ENCODE data around the gene ZNF750.

- no peak for TF ChIP-seq POLR2A (IDR thresholded peaks at IDR 0.05; ENCODE audit: low read depth, low read length)
- TF ChIP-seq, protein P1, sequence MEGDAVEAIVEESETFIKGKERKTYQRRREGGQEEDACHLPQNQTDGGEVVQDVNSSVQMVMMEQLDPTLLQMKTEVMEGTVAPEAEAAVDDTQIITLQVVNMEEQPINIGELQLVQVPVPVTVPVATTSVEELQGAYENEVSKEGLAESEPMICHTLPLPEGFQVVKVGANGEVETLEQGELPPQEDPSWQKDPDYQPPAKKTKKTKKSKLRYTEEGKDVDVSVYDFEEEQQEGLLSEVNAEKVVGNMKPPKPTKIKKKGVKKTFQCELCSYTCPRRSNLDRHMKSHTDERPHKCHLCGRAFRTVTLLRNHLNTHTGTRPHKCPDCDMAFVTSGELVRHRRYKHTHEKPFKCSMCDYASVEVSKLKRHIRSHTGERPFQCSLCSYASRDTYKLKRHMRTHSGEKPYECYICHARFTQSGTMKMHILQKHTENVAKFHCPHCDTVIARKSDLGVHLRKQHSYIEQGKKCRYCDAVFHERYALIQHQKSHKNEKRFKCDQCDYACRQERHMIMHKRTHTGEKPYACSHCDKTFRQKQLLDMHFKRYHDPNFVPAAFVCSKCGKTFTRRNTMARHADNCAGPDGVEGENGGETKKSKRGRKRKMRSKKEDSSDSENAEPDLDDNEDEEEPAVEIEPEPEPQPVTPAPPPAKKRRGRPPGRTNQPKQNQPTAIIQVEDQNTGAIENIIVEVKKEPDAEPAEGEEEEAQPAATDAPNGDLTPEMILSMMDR (IDR thresholded peaks at IDR 0.05; ENCODE audit: extremely low read depth in 1 of 2, insufficient read depth in 1 of 2, low read depth in 1 of 2, low read length in 2 of 2), result no peak
- TF ChIP-seq POLR2AphosphoS5 (IDR thresholded peaks at IDR 0.05; ENCODE audit: insufficient read depth, low read depth, low read length), result no peak
- TF ChIP-seq EZH2 (IDR thresholded peaks at IDR 0.05; ENCODE audit: borderline replicate concordance, low read depth, low read length, severe bottlenecking), result no peak
- no peak for TF ChIP-seq FOS (IDR thresholded peaks at IDR 0.05; ENCODE audit: borderline replicate concordance, insufficient read depth, low read length)
- TF ChIP-seq MYC (IDR thresholded peaks at IDR 0.05; ENCODE audit: low read depth, low read length), result no peak
- TF ChIP-seq JUN (IDR thresholded peaks at IDR 0.05; ENCODE audit: borderline replicate concordance, insufficient read depth, insufficient read length, low read depth), result no peak
Measured at GRCh38 chr17:82825540-82826124, 14.2 kb downstream of the ZNF750 start.
